H1 (cell line): ENCODE results near the gene CCDC141. TPM values are rescaled to one million over a fixed set of nuclear protein-coding genes. Genes with fewer than 3 reads are reported as not detected.

Source experiments
- CTCF ChIA-PET: fragments of 300-600 bp; sonication (Branson Sonifier 250); formaldehyde crosslinking; loops from one replicate; lab custom pipeline; 2021; ENCODE audit not compliant: partially characterized antibody; lab: Charles Lee
- POLR2A ChIA-PET: fragments of 300-600 bp; sonication (Branson Sonifier 250); formaldehyde crosslinking; loops from one replicate; lab custom pipeline; 2021; ENCODE audit warnings: inconsistent platforms; ENCODE audit not compliant: partially characterized antibody; lab: Charles Lee
- DNase-seq, 2 experiments: peaks; one replicate each; pipeline versions ENCODE4 v3.0.0 to v3.0.0-alpha.2; 2010 to 2022; ENCODE audit warnings: low spot score in 2 of 2, low read depth in 1 of 2, mixed read lengths in 1 of 2
- FAIRE-seq: peaks from 2 replicates; lab custom pipeline; 2011; peaks lifted over from hg19 to GRCh38; lab: Jason Lieb, UNC
- H2AFZ ChIP-seq: 2 replicates; pipeline ENCODE4 v1.8.1; 2012; ENCODE audit warnings: low read length, inconsistent platforms
- H2AK5ac ChIP-seq: 2 replicates; pipeline ENCODE4 v1.6.1; 2013; ENCODE audit warnings: low read depth, low read length
- H2BK120ac ChIP-seq: replicated peaks from 2 replicates; pipeline ENCODE3; 2013; ENCODE audit warnings: low read depth, low read length, inconsistent platforms
- H2BK12ac ChIP-seq: 2 replicates; pipeline ENCODE4 v1.6.1; 2013; ENCODE audit warnings: low read depth, low read length
- H2BK15ac ChIP-seq: 2 replicates; pipeline ENCODE4 v1.6.1; 2013; ENCODE audit warnings: low read length
- H2BK20ac ChIP-seq: 2 replicates; pipeline ENCODE4 v1.6.1; 2013; ENCODE audit warnings: low read length
- H2BK5ac ChIP-seq: 2 replicates; pipeline ENCODE4 v1.6.1; 2013; ENCODE audit warnings: low read depth, low read length
- H3K14ac ChIP-seq: 2 replicates; pipeline ENCODE4 v1.6.1; 2013; ENCODE audit warnings: inconsistent platforms; ENCODE audit not compliant: insufficient read length
- H3K18ac ChIP-seq: 2 replicates; pipeline ENCODE4 v1.6.1; 2013; ENCODE audit warnings: low read length; ENCODE audit errors: extremely low read depth
- H3K23ac ChIP-seq: 2 replicates; pipeline ENCODE4 v1.6.1; 2013; ENCODE audit warnings: inconsistent platforms; ENCODE audit not compliant: insufficient read length
- H3K23me2 ChIP-seq: 2 replicates; pipeline ENCODE4 v1.6.1; 2013; ENCODE audit warnings: low read depth, low read length
- H3K27ac ChIP-seq: 2 replicates; pipeline ENCODE4 v1.6.1; 2011; ENCODE audit warnings: low read depth, low read length, inconsistent platforms
- H3K27me3 ChIP-seq, 4 experiments: replicated peaks in 1 of 4; 1 replicate in 1 of 4; 2 replicates in 3 of 4; pipeline versions ENCODE4 v1.6.1 to v1.8.1; 2011 to 2013; ENCODE audit warnings: low read length in 3 of 4, mild to moderate bottlenecking in 3 of 4, inconsistent platforms in 2 of 4, mixed read lengths in 2 of 4, moderate library complexity in 1 of 4; ENCODE audit not compliant: control insufficient read depth in 3 of 4, insufficient read depth in 3 of 4; ENCODE audit errors: extremely low read depth in 1 of 4
- H3K36me3 ChIP-seq, 4 experiments: 2 replicates each; pipeline versions ENCODE4 v1.6.1 to v1.8.1; 2011 to 2013; ENCODE audit warnings: mild to moderate bottlenecking in 4 of 4, low read length in 3 of 4, moderate library complexity in 2 of 4, control low read depth in 1 of 4, inconsistent platforms in 1 of 4; ENCODE audit not compliant: insufficient read depth in 4 of 4, control insufficient read depth in 2 of 4
- H3K4ac ChIP-seq: replicated peaks from 2 replicates; pipeline ENCODE3; 2013; ENCODE audit warnings: low read length, low read depth, mixed read lengths, inconsistent platforms; ENCODE audit not compliant: insufficient read length
- H3K4me1 ChIP-seq, 4 experiments: replicated peaks in 1 of 4; 1 replicate in 1 of 4; 2 replicates in 3 of 4; pipeline versions ENCODE4 v1.6.1 to v1.8.1; 2011 to 2013; ENCODE audit warnings: low read length in 3 of 4, inconsistent platforms in 2 of 4, mixed read lengths in 1 of 4; ENCODE audit not compliant: insufficient read depth in 4 of 4, control insufficient read depth in 3 of 4
- H3K4me2 ChIP-seq, 2 experiments: 2 replicates each; pipeline versions ENCODE4 v1.6.1 to v1.8.1; 2011 to 2013; ENCODE audit warnings: low read depth in 2 of 2, low read length in 2 of 2, control low read depth in 1 of 2, inconsistent platforms in 1 of 2, mild to moderate bottlenecking in 1 of 2; ENCODE audit not compliant: insufficient read depth in 1 of 2
- H3K4me3 ChIP-seq, 4 experiments: fragments of 200-600, 300-600 bp in 1 of 4; sonication (generic), shearing (Covaris generic), sonication (Bioruptor Twin) in 1 of 4; 2 replicates each; pipeline versions ENCODE4 v1.5.1 to v1.8.1; 2011 to 2016; ENCODE audit warnings: low read length in 4 of 4, low read depth in 3 of 4, control low read depth in 2 of 4, inconsistent platforms in 2 of 4, mild to moderate bottlenecking in 2 of 4, mixed read lengths in 1 of 4, moderate library complexity in 1 of 4; ENCODE audit not compliant: insufficient read depth in 2 of 4; ENCODE audit errors: extremely low read depth in 1 of 4
- H3K56ac ChIP-seq: replicated peaks from 2 replicates; pipeline ENCODE3; 2013; ENCODE audit warnings: low read depth, mild to moderate bottlenecking, mixed read lengths, low read length, inconsistent platforms; ENCODE audit not compliant: insufficient read length
- H3K79me1 ChIP-seq: 2 replicates; pipeline ENCODE4 v1.6.1; 2013; ENCODE audit warnings: low read depth, low read length, control low read depth
- H3K79me2 ChIP-seq, 2 experiments: 2 replicates each; pipeline versions ENCODE4 v1.6.1 to v1.8.1; 2012 to 2013; ENCODE audit warnings: low read length in 2 of 2, mild to moderate bottlenecking in 2 of 2, inconsistent platforms in 1 of 2; ENCODE audit not compliant: insufficient read depth in 2 of 2, control insufficient read depth in 1 of 2
- H3K9ac ChIP-seq, 4 experiments: replicated peaks in 1 of 4; 1 replicate in 1 of 4; 2 replicates in 3 of 4; pipeline versions ENCODE4 v1.6.1 to v1.8.1; 2011 to 2013; ENCODE audit warnings: low read depth in 3 of 4, low read length in 3 of 4, control low read depth in 2 of 4, mild to moderate bottlenecking in 2 of 4, moderate library complexity in 2 of 4, inconsistent platforms in 1 of 4; ENCODE audit errors: extremely low read depth in 1 of 4
- H3K9me3 ChIP-seq, 2 experiments: 2 replicates each; pipeline versions ENCODE4 v1.6.1 to v1.8.1; 2012 to 2013; ENCODE audit warnings: mild to moderate bottlenecking in 2 of 2, moderate library complexity in 2 of 2, control low read depth in 1 of 2, inconsistent platforms in 1 of 2, low read depth in 1 of 2, low read length in 1 of 2, mixed read lengths in 1 of 2; ENCODE audit not compliant: insufficient read depth in 2 of 2
- H4K20me1 ChIP-seq, 2 experiments: replicated peaks in 1 of 2; 2 replicates each; pipeline versions ENCODE3 to v1.8.1; 2011 to 2013; ENCODE audit warnings: inconsistent platforms in 2 of 2, low read length in 2 of 2, mild to moderate bottlenecking in 1 of 2; ENCODE audit not compliant: insufficient read depth in 2 of 2, control insufficient read depth in 1 of 2
- H4K5ac ChIP-seq: 2 replicates; pipeline ENCODE4 v1.6.1; 2013; ENCODE audit warnings: low read length, low read depth, mixed read lengths, inconsistent platforms; ENCODE audit not compliant: insufficient read length
- H4K8ac ChIP-seq: 2 replicates; pipeline ENCODE4 v1.8.0; 2013; ENCODE audit warnings: mild to moderate bottlenecking, moderate library complexity, low read length, inconsistent platforms; ENCODE audit not compliant: insufficient read depth; ENCODE audit errors: extremely low read depth
- H4K91ac ChIP-seq: replicated peaks from 2 replicates; pipeline ENCODE3; 2013; ENCODE audit warnings: low read length, mixed read lengths, inconsistent platforms; ENCODE audit not compliant: insufficient read length
- EGR1 ChIP-seq: IDR thresholded peaks from 2 replicates; pipeline ENCODE4 v1.6.1; 2011; ENCODE audit warnings: low read depth, low read length, borderline replicate concordance
- EP300 ChIP-seq, 2 experiments: IDR thresholded peaks; 1 replicate in 1 of 2; 2 replicates in 1 of 2; pipeline ENCODE4 v1.6.1; 2011 to 2012; ENCODE audit warnings: low read depth in 2 of 2, low read length in 2 of 2, mild to moderate bottlenecking in 2 of 2, borderline replicate concordance in 1 of 2, inconsistent platforms in 1 of 2, moderate library complexity in 1 of 2
- GTF2F1 ChIP-seq: IDR thresholded peaks from 2 replicates; pipeline ENCODE4 v1.6.1; 2012; ENCODE audit warnings: low read depth, low read length, improper control_type of control experiment, borderline replicate concordance
- POLR2A ChIP-seq, 2 experiments: IDR thresholded peaks; 1 replicate in 1 of 2; 2 replicates in 1 of 2; pipeline ENCODE4 v1.6.1; 2011; ENCODE audit warnings: low read depth in 2 of 2, low read length in 2 of 2, mild to moderate bottlenecking in 2 of 2; ENCODE audit errors: control extremely low read depth in 1 of 2
- TBP ChIP-seq: IDR thresholded peaks from 2 replicates; pipeline ENCODE4 v1.6.1; 2011; ENCODE audit warnings: low read depth, low read length, improper control_type of control experiment
- TCF12 ChIP-seq: IDR thresholded peaks from 2 replicates; pipeline ENCODE4 v1.6.1; 2011; ENCODE audit warnings: low read depth, mild to moderate bottlenecking, low read length
- WGBS, 2 experiments: shearing (Covaris generic) in 1 of 2; methylation state at CpG; one replicate each; pipeline versions ENCODE4 v1.1.6 to v1.1.7; 2013 to 2015; ENCODE audit warnings: low lambda C conversion rate in 2 of 2, mixed read lengths in 2 of 2, inconsistent platforms in 1 of 2, low coverage in 1 of 2, missing lambda C conversion rate in 1 of 2; ENCODE audit not compliant: insufficient replicate concordance in 2 of 2, insufficient coverage in 1 of 2, insufficient read length in 1 of 2; ENCODE audit errors: extremely low coverage in 1 of 2, missing lambda C conversion rate in 1 of 2; 5-methylcytosine and 5-hydroxymethylcytosine counted together
- polyA plus RNA-seq, 7 experiments: library from polyadenylated mRNA; depleted of rRNA in 3 of 7; stranded (reverse) in 5 of 7; unstranded in 2 of 7; fragments of >200 nt in 5 of 7; fragments of 200-250 nt in 2 of 7; gene quantifications; 1 replicate in 5 of 7; 2 replicates in 1 of 7; 4 replicates in 1 of 7; pipeline versions ENCODE4 v1.2.1 to v1.2.3, GENCODE V29; 2011 to 2013; ENCODE audit warnings: missing spikeins in 2 of 7, mixed read lengths in 2 of 7
- total RNA-seq: library from RNA; stranded (reverse); fragmentation: NEBNext Ultra II Directional; extraction: Animal tissue kit (Norgen Biotek cat#: 25700); gene quantifications from 2 replicates; pipeline ENCODE4 v1.2.1, GENCODE V29; 2021

CCDC141 gene
- total and polyA plus RNA-seq, 2 of the 8 experiments (the other 6 are each of a cell fraction or from before 2014, with no cell fraction given): 0.56 to 21.6 TPM

- H2BK20ac ChIP-seq: no peak overlapping the region
- H3K18ac ChIP-seq: no peak overlapping the region
- H3K23me2 ChIP-seq: no peaks in the 10 kb centered on the region
- H3K9me3 ChIP-seq: no peaks in the 10 kb centered on the region
- no peak overlapping the region for H3K23ac ChIP-seq
- no peak overlapping the region for H4K8ac ChIP-seq
- TF ChIP-seq EP300 (IDR thresholded peaks at IDR 0.05; ENCODE audit: borderline replicate concordance in 1 of 2, low read depth in 2 of 2, low read length in 2 of 2): no peak
- no peak for TF ChIP-seq GTF2F1
- TF ChIP-seq EGR1: no peak
- no peak for TF ChIP-seq TBP
- TF ChIP-seq POLR2A (IDR thresholded peaks at IDR 0.05; ENCODE audit: control extremely low read depth in 1 of 2, low read depth in 2 of 2, low read length in 2 of 2): no peak
- TF ChIP-seq TCF12: no peak
- no peak overlapping the region for H3K4ac ChIP-seq
- H2BK120ac ChIP-seq: no peak overlapping the region
- FAIRE-seq (no peak), DNase-seq (no peak)
- 89% methylated on average over 7 of the region's 7 CpGs; no CpG with 5 or more reads in 1 of the 2 experiments for WGBS, 2 experiments
- H2AK5ac ChIP-seq: no peak overlapping the region
- H3K4me3 ChIP-seq: no peak overlapping the region
- no peak overlapping the region for H2BK5ac ChIP-seq
- no peak overlapping the region for H3K4me2 ChIP-seq
- H4K20me1 ChIP-seq: no peaks in the 10 kb centered on the region
- no peaks in the 10 kb centered on the region for H3K27me3 ChIP-seq
- CTCF ChIA-PET: interaction anchor here (0.6 to 1.8 kb wide), 15 partner anchors 9 to 611 kb away, joined by 3 to 7 read pairs (median 3); no protein-coding TSS in a partner anchor
- H3K36me3 ChIP-seq: no peaks in the 10 kb centered on the region
- no peak overlapping the region for H3K56ac ChIP-seq
- no peak overlapping the region for H2AFZ ChIP-seq
- H2BK15ac ChIP-seq: no peak overlapping the region
- no peak overlapping the region for H3K9ac ChIP-seq
- no peaks in the 10 kb centered on the region for H3K79me1 ChIP-seq
- POLR2A ChIA-PET: no interaction called here
- H3K14ac ChIP-seq: no peak overlapping the region
- no peak overlapping the region for H2BK12ac ChIP-seq
- H4K91ac ChIP-seq: no peak overlapping the region
- H4K5ac ChIP-seq: no peak overlapping the region
- no peaks in the 10 kb centered on the region for H3K79me2 ChIP-seq
- no peak overlapping the region for H3K27ac ChIP-seq
- H3K4me1 ChIP-seq: no peaks in the 10 kb centered on the region
These were observed 249.4 kb downstream of the CCDC141 start for GRCh38 chr2:178800510-178800909.
